Measurements from ENCODE around the gene SYNPO2. TPM values are rescaled to one million over a fixed set of nuclear protein-coding genes. Genes with fewer than 3 reads are reported as not detected.

The SYNPO2 gene
- polyA plus RNA-seq, 1 experiment: 5.1 TPM

GRCh38 chr4:118989098-118990080 lies 100.7 kb downstream of the SYNPO2 start:
- CTCF ChIA-PET: interaction anchor here (0.8 to 2.5 kb wide), 5 partner anchors 19 to 297 kb away, joined by 3 to 13 read pairs (median 4); no protein-coding TSS in a partner anchor
- Histone ChIP-seq H3K27ac (ENCODE audit: low read depth, low read length) (peak overlapping the region; percentile 92), H3K27me3 (ENCODE audit: control insufficient read depth, insufficient read depth, low read length) (no peaks in the 10 kb centered on the region), H3K9me3 (ENCODE audit: control insufficient read depth, insufficient read depth, low read length) (no peaks in the 10 kb centered on the region), H3K4me3 (ENCODE audit: low read depth, low read length) (no peak overlapping the region)
- TF ChIP-seq, protein P1, sequence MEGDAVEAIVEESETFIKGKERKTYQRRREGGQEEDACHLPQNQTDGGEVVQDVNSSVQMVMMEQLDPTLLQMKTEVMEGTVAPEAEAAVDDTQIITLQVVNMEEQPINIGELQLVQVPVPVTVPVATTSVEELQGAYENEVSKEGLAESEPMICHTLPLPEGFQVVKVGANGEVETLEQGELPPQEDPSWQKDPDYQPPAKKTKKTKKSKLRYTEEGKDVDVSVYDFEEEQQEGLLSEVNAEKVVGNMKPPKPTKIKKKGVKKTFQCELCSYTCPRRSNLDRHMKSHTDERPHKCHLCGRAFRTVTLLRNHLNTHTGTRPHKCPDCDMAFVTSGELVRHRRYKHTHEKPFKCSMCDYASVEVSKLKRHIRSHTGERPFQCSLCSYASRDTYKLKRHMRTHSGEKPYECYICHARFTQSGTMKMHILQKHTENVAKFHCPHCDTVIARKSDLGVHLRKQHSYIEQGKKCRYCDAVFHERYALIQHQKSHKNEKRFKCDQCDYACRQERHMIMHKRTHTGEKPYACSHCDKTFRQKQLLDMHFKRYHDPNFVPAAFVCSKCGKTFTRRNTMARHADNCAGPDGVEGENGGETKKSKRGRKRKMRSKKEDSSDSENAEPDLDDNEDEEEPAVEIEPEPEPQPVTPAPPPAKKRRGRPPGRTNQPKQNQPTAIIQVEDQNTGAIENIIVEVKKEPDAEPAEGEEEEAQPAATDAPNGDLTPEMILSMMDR (IDR thresholded peaks at IDR 0.05; ENCODE audit: low read depth, low read length): no peak
- DNase-seq (ENCODE audit: low read depth, low spot score): no peak
- POLR2A ChIA-PET: interaction anchor here (0.7 to 1.8 kb wide), 6 partner anchors 8 to 224 kb away, joined by 3 to 8 read pairs (median 4); no protein-coding TSS in a partner anchor

- H3K4me3 ChIP-seq (ENCODE audit: low read depth, low read length): no peak overlapping the region
- POLR2A ChIA-PET: no interaction called here
- no peak overlapping the region for H3K27ac ChIP-seq (ENCODE audit: low read depth, low read length)
- DNase-seq (ENCODE audit: low read depth, low spot score): no peak
- TF ChIP-seq, protein P1 (IDR thresholded peaks at IDR 0.05; ENCODE audit: low read depth, low read length): no peak
- H3K27me3 ChIP-seq (ENCODE audit: control insufficient read depth, insufficient read depth, low read length): no peaks in the 10 kb centered on the region
- CTCF ChIA-PET: no interaction called here
- no peaks in the 10 kb centered on the region for H3K9me3 ChIP-seq (ENCODE audit: control insufficient read depth, insufficient read depth, low read length)
Observed at GRCh38 chr4:118991686-118992085, 103.0 kb downstream of the SYNPO2 start.

- Histone ChIP-seq H3K4me3 (ENCODE audit: low read depth, low read length) (no peak overlapping the region), H3K9me3 (ENCODE audit: control insufficient read depth, insufficient read depth, low read length) (no peaks in the 10 kb centered on the region), H3K27ac (ENCODE audit: low read depth, low read length) (no peak overlapping the region), H3K27me3 (ENCODE audit: control insufficient read depth, insufficient read depth, low read length) (no peaks in the 10 kb centered on the region)
- TF ChIP-seq, protein P1 (IDR thresholded peaks at IDR 0.05; ENCODE audit: low read depth, low read length): no peak
- ChIA-PET CTCF (no interaction called here), POLR2A (no interaction called here)
- DNase-seq (ENCODE audit: low read depth, low spot score): no peak
Observed at GRCh38 chr4:118992149-118992548, 103.5 kb downstream of the SYNPO2 start.

DNA sequence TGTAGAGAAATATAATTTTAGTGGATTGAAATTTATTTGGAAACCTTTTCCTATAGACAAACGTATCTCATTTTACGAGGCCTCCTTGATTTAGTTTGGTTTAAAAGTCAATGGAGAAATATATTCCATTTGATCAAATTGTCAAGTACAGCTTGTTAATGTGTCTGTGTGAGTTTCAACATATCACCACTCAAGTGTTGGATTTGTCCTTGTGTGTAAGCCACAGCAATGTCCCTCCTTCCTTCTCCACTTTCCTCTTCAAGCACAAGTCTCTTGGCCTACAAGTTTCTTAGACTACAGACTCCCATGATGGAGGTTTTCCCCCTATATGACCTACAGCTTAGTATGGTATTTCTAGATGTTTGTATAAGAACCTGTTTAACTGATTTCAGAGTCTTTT lies 104.7 kb downstream of the SYNPO2 start:
- Histone ChIP-seq H3K4me3 (ENCODE audit: low read depth, low read length) (no peak overlapping the region), H3K27ac (ENCODE audit: low read depth, low read length) (no peak overlapping the region), H3K9me3 (ENCODE audit: control insufficient read depth, insufficient read depth, low read length) (no peaks in the 10 kb centered on the region), H3K27me3 (ENCODE audit: control insufficient read depth, insufficient read depth, low read length) (no peaks in the 10 kb centered on the region)
- DNase-seq (ENCODE audit: low read depth, low spot score): no peak
- ChIA-PET POLR2A (interaction anchor here (1.0 to 1.4 kb wide), 2 partner anchors 23 to 47 kb away, joined by 3 to 6 read pairs; no protein-coding TSS in a partner anchor), CTCF (interaction anchor here (1.0 kb wide), 1 partner anchor 49 kb away, joined by 3 read pairs; no protein-coding TSS in a partner anchor)
- TF ChIP-seq, protein P1 (IDR thresholded peaks at IDR 0.05; ENCODE audit: low read depth, low read length): no peak

- H3K27ac ChIP-seq (ENCODE audit: low read depth, low read length): peak overlapping the region; percentile 81
- POLR2A ChIA-PET: interaction anchor here (1.0 to 1.9 kb wide), 3 partner anchors 23 to 47 kb away, joined by 3 to 10 read pairs (median 6); no protein-coding TSS in a partner anchor
- CTCF ChIA-PET: interaction anchor here (1.0 to 1.8 kb wide), 3 partner anchors 47 to 293 kb away, joined by 3 to 10 read pairs (median 4); no protein-coding TSS in a partner anchor
- TF ChIP-seq, protein P1 (IDR thresholded peaks at IDR 0.05; ENCODE audit: low read depth, low read length): 0 out of 2 replicates have a peak, but pooled peaks have one; percentile 8
- no peaks in the 10 kb centered on the region for H3K27me3 ChIP-seq (ENCODE audit: control insufficient read depth, insufficient read depth, low read length)
- no peaks in the 10 kb centered on the region for H3K9me3 ChIP-seq (ENCODE audit: control insufficient read depth, insufficient read depth, low read length)
- peak; percentile 87 for DNase-seq (ENCODE audit: low read depth, low spot score)
- H3K4me3 ChIP-seq (ENCODE audit: low read depth, low read length): no peak overlapping the region
Observed at GRCh38 chr4:118994030-118994429, 105.4 kb downstream of the SYNPO2 start.

Data from AG04450 (cell line).